HG03159 (cell line): Measurements from ENCODE around the gene REN.

Experiments
- ATAC-seq: cut with Tn5 transposase; IDR thresholded peaks from one replicate; pipeline ENCODE4 v1.9.1; 2021; ENCODE audit warnings: mild to moderate bottlenecking, moderate library complexity; ENCODE audit not compliant: unreplicated experiment

Gene REN

DNA sequence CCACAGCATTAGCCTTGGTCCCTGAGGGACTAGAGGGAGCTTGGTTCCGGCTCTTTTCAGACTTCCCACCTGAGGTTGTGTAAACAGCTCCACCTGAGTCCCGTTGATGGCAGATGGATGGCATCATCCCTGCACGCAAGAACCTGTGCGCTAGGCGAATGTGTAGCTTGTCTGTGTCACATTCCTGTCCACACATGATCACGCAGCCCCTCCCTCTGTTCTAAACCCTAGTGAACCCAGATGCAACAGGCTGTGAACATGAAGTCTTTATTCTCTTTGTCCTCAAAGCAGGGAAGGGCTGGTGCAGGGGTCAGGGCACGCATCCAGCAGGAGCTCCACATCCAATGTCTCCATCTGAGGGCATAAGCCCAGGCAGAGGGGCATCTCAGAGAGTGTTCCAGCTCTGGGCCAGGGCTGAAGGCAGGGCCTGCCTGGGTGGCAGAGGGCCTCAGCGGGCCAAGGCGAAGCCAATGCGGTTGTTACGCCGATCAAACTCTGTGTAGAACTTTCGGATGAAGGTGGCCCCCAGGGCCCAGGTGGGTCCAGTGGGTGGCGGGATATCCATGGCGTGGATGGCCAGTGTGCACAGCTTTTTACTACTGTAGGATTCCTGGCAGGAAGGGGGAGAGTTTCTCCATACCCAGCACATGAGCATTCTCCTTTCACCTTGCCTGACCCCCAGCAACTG lies 11.4 kb downstream of the REN start:
- no peak for ATAC-seq

DNA sequence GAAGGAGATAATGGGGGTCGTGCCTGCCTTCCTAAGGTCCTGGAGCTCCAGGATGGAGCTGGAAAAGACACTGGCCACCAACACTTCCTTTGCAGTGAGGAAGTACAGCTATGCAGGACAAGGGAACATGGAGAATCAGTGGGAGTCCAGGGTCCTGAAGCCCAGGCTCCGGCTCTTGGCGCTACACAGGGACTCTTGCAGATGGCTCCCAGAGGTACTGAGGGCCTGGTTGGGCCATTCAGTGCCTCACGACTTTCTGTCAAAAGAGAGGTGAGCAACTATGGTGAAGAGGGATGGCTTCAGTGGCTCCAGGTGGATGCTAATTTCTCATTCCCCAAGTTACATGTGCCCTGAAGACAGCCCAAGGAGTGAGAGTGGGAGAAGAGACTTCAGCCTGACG lies 12.5 kb downstream of the REN start:
- ATAC-seq: no peak

DNA sequence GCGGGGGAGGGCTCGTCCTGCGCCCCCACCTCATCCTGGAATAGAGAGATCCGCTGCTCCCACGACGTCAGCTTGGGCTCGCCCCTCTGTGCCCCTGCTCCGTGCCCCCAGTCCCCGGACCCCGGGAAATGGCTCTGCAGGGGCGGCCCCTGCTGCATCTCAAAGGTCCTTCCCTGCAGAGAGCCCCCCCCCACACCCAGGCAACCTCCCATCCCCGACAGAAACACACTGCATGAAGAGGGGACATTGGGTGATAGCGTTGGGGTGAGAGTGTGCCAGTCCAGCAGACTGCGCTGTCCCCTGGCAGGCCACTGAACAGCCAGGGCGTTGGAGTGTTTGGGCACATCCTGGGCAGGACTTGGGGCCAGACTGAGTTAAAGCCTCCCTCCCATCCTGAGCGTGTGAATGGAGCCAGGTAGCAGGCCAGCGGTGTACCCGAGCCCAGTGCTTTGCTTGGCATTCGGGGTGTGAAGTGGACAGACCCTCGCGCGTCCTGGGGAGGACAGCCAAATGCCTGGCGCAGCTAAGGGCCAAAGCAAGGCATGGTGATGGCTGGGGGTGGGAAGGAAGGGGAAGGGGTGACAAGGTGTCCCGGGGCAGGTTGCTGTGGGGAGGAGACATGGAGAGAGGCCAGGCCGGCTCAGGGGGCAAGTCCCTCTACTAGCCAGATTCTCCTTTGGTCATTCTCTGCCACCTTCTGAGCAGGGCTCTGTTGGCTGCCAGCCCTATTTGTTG lies 13.7 kb downstream of the REN start:
- ATAC-seq: no peak

DNA sequence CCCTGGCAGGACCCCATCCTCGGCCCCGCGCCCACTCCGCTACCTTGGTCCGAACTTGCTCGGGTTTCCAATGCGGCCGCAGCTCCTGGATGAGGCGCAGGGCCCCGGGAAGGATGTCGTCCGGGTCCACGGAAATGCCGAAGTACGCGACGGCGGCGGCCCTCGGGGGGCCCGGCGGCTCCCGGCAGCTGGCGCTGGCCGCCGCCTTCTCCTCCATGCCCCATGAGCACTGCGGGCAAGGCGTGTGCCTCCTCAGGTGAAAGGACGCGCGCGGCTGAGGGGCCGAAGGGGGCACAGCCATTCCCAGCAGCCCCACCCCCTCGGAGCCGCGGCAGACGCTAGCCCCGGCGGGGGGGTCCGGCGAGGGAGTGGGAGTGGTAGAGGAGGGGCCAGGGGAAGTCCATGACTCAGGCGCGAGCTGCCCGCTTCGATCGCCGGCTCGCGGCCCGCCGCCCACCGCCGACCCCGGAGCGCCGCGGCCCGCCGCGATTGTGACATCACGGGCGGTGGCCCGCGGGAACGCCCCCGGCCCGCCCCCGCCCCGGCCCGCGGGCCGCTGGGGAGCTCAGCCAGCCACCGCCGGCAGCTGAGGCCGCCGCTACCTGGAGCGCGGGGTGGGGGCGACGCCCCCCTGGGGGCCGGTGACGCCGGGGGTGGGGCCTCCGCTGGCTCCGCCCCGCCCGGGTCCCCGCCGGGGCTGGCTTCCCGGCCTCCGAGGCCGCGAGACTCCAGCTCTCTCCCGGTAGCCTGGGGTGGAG lies 14.4 kb downstream of the REN start, which contains the start of gene ETNK2:
Gene ETNK2, minus strand, starts transcription at position 493 of the 758 bp plus-strand sequence. Its CDS starts 192 bp downstream, at position 301.
- no peak for ATAC-seq

DNA sequence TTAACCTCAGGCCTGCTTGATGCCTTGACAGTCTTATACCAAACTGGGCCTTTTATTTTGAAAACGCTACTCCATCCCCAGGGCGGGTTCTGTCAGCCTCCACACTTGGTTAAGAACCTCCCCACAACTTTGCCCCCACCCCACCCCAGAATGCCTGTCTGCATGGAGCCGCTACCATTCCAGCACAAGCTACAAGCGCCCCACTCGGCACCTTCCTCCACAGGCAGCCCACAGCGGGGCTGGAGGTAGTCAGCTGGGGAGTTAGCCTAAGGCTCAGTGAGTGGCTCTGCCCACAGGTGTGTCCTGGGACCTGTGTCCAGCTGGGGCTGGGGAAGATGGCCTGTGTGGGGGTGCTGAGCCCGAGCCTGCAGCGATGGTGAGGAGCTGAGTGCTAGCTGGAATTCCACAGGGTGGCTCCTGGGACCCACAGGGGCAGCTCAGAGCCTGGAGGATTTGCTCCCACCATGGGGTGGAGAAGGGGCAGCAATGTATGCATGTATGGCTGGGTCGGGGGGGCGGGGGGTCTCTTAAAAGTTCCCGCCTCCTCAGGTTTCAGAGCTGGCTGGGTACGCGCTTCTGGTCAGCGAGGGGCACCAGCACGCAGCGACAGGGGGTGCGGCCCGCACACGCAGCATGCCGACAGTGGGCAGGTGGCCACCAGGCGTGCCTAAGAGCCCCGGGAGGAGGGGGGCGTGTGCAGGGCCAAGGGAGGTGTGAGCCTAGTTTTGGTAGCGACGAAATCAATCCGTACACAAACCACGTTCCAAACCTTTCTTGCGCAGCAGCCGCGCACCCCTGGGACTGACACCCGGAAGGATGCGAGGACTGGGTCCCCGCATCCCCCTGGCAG lies 15.2 kb downstream of the REN start:
- ATAC-seq: no peak

DNA sequence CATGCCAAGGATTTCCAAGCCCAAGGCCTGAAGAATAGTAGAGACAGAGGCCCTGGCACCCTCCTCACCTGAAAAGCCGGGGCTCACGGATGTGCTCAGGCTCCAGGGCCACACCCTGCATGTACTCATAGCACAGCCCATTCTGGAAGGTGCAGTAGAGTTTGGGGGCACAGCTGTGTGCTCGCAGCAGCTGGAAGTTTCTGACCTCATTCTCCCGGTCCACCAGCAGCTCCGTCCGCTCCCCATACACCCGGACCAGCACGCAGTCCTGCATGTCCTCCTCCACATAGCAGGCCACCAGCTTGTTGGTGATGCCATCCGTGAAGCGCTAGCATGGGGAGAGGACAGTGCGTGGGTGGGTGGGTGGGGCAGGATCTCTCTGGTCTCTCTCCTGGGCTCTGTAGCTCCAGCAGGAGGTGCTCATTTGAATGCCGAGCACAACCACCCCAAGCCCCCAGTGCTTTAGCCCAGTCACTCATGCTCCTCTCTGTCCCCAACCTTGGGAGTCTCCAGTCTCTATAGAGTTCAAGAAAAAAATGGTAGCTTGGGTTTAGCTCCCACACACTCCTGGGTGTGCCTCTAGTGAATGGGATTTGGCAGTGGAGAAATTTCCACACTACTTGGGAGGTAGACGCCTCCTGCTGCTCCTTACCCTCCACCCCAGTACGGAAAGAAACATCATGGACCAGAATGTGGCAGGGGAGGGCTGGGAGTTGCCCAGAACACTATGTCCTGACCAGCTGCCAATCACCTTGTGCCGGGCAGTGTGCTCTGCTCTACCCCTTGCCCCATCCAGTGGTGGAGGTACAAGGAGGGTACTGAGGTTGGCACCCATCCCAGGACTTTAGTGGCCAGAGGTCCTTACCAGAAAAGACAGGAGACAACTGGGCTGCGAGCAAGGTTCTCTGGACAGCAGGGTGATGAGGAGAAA lies 16.2 kb downstream of the REN start:
- no peak for ATAC-seq

DNA sequence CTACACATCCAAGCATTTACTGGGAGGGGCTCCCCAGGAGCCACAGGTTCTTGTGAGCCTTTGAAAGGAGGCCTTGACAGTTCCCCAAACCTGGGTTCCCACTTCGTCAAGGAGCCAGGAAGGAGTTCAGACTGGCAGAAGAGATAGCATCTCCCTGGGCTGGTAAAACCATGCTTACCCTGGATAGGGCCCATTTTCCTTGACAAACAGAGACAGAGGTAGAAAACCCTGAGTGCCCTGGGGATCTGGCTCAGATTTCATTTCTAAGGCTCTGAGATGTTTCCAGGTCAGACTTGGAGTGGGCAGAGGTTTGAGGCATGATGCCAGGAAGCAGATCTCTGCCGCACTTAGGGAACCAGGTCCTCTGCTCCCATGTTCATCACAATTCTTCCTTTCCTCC lies 17.0 kb downstream of the REN start:
- ATAC-seq: no peak

DNA sequence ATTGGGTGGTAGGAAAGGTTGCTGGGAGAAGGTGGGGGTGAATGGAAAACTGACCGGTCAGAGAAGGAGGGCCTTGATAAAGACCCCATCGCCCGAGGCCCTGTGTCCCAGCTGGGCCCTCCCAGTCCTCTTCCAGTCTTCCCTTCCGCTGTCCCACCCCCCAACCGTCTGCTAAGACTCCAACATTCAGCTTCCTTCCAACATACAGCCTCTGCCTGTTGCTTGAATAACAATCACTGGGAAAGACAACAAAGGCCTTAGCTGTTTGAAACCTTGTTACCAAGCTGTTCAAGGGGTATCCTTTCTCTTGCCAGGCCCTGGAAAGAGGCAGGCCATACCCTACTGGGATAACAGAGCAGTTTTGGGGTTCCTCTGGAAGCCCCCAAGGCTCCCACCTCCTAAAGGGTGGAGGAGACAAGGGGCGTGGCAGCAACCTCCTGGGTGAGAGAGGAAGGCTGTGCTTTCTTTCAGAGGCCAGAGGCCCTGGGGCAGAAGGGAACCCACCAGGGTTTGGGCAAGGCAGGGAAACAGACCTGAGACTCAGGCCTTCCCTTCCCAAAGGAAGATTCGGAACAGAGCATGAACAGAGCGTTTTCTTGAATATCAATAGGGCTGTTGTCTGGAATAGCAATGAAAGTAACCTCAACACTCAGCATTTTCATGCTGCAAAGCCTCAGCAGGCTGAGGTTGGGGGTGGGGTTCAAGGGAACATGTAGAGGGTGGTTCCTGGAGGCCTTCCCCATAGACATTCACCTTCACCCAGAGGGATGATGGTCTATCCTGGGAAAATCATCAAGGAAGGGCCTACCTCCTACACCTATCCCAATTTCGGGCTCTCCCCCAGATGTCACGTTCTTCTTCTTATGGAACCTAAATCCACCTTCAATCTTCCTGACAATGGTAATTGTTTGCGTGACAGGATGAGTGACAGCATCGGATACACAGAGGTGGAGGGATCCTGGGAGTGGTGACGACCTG lies 18.4 kb downstream of the REN start:
- no peak for ATAC-seq

DNA sequence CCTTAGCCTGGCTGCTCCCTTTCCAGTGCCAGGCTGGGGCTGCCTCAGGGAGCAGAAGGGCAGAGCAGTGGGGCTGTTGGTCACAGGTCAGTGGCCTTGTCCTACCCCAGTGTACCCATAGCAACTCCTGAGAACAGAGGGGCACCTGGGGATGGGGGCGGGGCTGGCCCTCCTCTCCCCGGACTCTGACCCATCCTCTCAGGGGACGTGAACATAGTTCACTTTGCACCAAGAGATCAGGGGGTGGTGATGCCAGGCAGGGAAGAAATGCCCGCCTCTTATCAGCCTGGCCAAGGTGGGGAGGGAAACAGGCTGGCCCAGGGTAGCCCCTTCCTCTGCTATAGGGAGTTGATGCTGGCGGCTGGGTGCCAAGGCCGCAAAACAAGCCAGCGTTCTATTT lies 19.2 kb downstream of the REN start:
- no peak for ATAC-seq

DNA sequence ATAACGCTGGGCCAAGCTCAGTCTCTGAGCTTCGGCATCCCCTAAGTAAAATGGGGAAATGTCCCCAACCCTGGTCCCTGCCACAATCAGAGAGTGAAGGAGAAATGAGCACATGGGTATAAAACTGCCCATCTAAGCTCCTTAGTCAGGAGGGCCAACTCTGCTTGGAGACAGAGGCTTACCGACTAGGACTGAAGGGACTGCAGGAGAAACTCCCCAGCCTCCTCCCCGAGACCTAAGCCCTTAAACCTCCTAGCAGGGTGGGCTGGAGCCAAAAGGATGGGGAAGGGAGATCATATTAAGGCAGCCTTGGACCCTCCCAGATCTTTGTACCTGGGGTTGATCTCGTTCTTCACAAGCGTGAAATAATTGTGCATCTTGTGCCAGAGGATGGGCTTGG lies 19.8 kb downstream of the REN start:
- ATAC-seq: no peak

DNA sequence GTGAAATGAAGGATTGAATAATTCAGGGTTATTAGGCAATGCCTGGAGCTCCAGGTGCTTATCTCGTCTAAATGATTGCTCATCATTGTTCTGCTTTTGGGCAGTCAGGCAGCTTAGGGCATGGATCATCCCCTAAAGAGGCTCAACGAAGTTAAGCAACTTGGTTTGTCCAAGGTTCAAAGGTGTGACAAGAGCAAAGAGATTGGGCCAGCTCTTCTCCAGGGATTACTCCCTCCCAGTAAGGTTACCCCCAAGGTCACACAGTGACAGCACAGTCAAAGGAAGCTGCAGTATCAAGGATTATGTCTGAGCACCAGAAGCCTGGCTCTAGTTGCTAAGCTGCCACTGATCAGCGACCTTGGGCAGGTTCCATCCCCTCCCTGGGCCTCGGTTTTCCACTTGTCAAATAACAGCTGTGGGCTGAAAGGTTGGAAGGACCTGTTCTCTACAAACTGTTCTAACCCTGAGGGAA lies 21.1 kb downstream of the REN start:
- ATAC-seq: no peak

DNA sequence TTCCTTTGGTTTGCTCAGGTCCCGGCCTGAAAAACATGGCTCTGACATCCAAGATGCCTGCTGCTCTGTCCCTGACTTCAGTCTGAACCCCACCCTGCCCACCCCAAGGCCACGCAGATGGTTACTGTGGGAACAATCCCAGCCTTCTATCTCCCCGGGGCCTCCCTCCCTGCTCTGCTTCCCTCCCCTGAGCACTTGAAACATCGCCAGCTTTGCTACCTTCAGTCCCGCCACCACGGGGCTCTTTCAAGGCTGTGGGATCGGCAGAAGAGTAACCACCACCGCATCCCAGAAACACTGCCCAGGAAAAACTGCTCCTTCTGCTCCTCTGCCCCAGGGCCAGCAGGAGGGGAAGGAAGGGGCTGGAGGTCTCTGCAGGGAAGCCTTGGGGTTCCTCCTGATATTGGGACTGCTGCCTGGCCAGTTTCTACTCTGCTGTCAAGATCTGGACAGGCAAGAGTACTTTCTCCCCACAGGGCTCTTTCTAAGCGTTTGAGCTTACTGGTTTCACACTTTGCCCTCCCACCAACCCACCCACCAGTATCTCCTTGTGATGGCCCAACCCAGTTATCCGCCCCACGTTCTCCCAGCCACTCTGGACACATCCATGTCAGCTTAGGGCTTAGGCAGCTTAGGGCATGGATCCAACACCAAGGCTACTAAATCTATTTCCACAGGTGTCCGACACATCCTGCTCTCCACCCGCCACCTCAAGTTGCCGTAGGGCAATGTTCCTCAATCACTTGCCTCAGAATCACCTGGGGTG lies 22.7 kb downstream of the REN start:
- no peak for ATAC-seq

DNA sequence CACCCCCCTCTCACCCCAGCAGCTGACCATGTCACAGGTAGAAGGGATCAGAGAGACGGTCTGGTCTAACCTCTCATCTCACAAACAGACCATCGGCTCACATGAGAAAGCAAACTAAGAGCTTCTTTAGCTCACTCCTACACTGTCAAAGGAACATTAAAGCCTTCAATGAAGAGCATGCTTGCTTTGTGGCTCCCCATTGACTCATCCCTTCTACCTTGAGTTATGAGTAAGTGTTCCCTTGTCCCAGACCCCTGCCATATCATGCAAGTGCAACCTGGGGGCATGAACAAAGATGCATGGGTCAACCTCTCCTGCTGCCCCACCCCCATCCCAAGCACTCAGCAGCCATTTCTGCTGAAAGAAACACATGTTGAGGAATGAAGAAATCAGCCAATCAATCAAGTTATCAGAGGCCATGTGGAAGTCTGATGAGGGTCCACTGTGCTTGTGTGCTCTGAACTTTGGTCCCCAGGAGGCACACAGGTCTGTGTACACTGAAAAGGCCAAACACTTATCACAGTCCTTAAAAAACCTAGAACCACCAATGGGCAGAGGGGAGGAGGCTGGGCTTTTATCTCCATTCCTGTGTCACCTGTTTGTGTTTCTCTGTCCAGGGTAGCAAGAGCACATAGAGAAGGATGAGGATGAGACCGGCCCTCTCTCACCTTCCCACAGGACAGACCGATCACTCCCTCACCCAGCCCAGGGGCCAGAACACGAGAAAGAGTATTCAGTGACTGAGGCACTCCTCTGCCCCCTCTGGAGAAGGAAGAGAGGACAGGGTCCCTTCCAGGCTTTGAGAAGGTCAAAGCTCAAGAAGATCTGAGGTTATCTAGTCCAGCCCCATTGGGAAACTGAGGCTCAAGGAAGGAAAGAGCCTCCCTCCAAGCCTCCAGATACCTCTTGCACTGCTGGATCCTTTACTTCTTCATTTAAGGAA lies 23.8 kb downstream of the REN start:
- no peak for ATAC-seq

DNA sequence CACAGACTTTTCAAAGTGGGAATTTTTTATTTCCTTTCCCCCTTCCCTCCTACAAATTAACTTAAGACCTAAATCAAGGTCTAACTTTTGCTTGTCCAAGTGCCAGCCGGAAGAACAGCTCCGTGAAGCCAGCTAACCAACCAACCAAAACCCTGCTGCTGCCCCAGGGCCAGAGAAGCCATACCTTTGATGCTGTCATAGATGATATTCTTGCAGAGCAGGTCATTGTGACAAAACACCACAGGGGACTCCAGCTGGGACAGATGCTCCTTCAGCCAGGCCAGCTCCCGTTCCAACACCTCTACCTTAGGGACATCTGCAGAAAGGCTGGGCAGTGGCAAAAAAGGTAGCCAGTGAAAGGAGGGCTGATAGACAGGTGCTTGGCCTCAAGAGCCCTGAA lies 25.0 kb downstream of the REN start:
- no peak for ATAC-seq

DNA sequence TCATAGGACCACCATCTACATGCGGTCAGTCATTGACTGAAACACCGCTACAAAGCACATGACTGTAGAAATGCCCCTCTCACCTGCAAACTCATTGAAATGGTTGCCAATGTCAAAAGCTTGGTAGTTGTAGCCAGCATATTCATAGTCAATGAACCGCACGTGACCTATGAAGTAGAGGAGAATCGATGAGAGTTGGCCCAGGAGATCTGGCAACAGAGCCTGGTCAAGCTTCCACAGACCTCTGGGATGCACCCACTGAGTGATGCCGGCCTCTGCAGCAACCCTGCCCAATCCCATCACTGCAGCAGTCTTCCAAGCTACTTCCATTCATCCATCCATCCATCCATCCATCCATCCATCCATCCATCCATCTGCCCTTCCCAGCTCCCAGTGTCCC lies 26.2 kb downstream of the REN start:
- ATAC-seq: no peak

DNA sequence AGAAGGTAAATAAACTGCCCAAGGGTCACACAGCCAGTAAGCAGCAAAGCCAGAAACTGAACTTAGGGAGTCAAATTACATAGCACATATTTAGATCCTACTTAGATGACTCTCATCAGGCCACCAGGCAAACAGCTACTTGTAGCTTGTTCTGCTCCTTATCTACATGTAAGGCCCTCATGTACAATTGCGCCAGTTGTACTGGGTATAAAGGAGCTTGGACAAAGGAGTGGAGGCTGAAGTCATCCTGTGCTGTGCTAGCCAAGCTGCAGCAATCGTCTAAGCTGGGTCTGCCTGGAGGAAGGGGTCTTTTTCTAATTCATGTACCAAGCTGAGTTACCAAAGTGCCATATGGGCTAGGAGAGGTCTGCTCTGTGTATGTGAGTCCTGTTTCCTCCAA lies 27.0 kb downstream of the REN start:
- no peak for ATAC-seq

DNA sequence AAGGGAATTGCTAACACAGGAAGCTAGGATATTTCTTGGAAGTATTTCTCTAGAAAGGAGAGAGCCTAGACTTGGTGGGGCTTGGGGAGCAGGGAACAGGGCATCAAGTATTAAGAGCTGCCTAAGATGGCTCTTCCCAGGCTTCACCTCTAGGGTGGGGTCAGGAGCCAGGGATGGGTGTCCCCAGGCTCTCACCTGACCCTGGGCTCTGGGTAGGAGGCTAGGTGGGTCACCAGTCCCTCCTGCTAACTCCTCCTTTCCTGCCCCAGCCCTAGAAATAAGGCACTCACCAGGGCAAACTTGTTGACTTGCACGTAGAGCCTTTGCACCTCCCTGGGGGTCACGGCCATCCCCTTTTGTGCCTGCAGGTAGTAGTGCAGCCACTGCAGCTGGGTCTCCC lies 29.3 kb downstream of the REN start:
- no peak for ATAC-seq
